Measurements from ENCODE around the gene FGD5. TPM values are rescaled to one million over a fixed set of nuclear protein-coding genes. Genes with fewer than 3 reads are reported as not detected.

Gene FGD5
- polyA plus RNA-seq, 3 donors: 0.03 TPM; not detected in 2

DNA sequence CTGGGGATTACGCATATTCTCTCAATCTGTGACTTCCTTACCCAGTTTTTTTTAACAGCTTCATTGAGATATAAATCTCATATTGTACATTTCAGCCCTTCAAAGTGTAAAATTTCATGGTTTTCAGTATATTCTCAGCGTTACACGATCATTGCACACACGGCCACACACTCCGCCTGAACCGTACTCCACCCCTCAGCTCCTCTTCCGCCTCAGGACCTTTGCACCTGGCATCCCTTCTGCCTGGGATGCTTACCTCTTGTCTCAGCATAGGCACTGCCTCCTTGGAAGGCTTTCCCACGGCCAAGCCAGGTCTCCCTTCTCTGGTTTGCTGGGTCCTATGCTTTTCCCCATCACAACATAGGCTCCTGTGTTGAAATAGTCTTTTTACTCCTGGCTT lies 71.2 kb downstream of the FGD5 start:
- DNase-seq: no peak
- H4K20me1 ChIP-seq (ENCODE audit: insufficient read depth, low read length): no peaks in the 10 kb centered on the region
- H3K9me3 ChIP-seq (replicated peaks in 1 of 2; ENCODE audit: control insufficient read depth in 1 of 2, insufficient read depth in 1 of 2, low read length in 2 of 2): no peaks in the 10 kb centered on the region
- Mint-ChIP-seq H3K27ac (no peak overlapping the region), H3K4me1 (no peaks in the 10 kb centered on the region), H3K4me3 (no peak overlapping the region), H3K27me3 (ENCODE audit: low read depth in 3 of 3) (peaks cover 2 to 15% (median 7%) of the 10 kb centered on the region in 3 donors), H3K9me3 (no peaks in the 10 kb centered on the region), H3K36me3 (no peaks in the 10 kb centered on the region)
- H3K4me1 ChIP-seq (ENCODE audit: control insufficient read depth in 1 of 2, insufficient read depth in 2 of 2, low read length in 2 of 2): no peaks in the 10 kb centered on the region
- TF ChIP-seq, protein P1, sequence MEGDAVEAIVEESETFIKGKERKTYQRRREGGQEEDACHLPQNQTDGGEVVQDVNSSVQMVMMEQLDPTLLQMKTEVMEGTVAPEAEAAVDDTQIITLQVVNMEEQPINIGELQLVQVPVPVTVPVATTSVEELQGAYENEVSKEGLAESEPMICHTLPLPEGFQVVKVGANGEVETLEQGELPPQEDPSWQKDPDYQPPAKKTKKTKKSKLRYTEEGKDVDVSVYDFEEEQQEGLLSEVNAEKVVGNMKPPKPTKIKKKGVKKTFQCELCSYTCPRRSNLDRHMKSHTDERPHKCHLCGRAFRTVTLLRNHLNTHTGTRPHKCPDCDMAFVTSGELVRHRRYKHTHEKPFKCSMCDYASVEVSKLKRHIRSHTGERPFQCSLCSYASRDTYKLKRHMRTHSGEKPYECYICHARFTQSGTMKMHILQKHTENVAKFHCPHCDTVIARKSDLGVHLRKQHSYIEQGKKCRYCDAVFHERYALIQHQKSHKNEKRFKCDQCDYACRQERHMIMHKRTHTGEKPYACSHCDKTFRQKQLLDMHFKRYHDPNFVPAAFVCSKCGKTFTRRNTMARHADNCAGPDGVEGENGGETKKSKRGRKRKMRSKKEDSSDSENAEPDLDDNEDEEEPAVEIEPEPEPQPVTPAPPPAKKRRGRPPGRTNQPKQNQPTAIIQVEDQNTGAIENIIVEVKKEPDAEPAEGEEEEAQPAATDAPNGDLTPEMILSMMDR (IDR thresholded peaks at IDR 0.05): no peak
- H3K9ac ChIP-seq (ENCODE audit: insufficient read depth, low read length, poor library complexity, severe bottlenecking): no peak overlapping the region
- intact Hi-C loops (cut with micrococcal nuclease): no loop called here
- no peak overlapping the region for H3K4me2 ChIP-seq (replicated peaks; ENCODE audit: extremely low read depth, low read length, poor library complexity, severe bottlenecking)
- H3K4me3 ChIP-seq (replicated peaks in 1 of 3; ENCODE audit: low read depth in 2 of 3, low read length in 3 of 3): no peak overlapping the region
- no peaks in the 10 kb centered on the region for H3K27me3 ChIP-seq (ENCODE audit: control insufficient read depth in 2 of 2, insufficient read depth in 2 of 2, low read length in 2 of 2)
- H3K36me3 ChIP-seq (replicated peaks in 1 of 2; ENCODE audit: control insufficient read depth in 1 of 2, insufficient read depth in 2 of 2, low read length in 2 of 2): no peaks in the 10 kb centered on the region
- H3K79me2 ChIP-seq (ENCODE audit: insufficient read depth, low read length): no peaks in the 10 kb centered on the region
- no peak overlapping the region for H3K27ac ChIP-seq (ENCODE audit: low read depth in 1 of 2, low read length in 2 of 2)
- no peak overlapping the region for H2AFZ ChIP-seq (ENCODE audit: insufficient read depth, low read depth, low read length, poor library complexity, severe bottlenecking)
- 92% methylated on average over 8 of the region's 8 CpGs for WGBS (ENCODE audit: insufficient coverage)

DNA sequence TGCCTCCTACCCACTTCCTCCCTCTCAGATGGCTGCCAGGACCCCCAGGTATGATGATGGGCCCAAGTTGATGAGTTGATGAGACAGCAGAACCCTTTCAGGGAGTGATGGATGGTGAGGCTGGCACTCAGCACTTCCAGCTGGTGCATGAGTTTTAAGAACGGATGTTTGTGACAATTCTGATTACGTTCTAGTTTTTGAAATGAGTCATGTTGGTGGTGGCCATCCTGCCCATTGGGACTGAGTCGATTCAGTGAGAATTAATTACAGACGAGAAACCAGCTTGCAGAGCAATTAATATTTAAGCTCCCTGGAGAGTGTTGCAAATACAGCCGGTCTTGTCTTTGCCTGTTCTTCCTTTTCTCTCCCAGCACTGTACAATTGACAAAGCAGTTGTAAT lies 71.7 kb downstream of the FGD5 start:
- Mint-ChIP-seq H3K9me3 (no peaks in the 10 kb centered on the region), H3K4me1 (no peaks in the 10 kb centered on the region), H3K36me3 (no peaks in the 10 kb centered on the region), H3K4me3 (no peak overlapping the region), H3K27ac (no peak overlapping the region), H3K27me3 (ENCODE audit: low read depth in 3 of 3) (peaks cover 2 to 15% (median 7%) of the 10 kb centered on the region in 3 donors)
- Histone ChIP-seq H2AFZ (ENCODE audit: insufficient read depth, low read depth, low read length, poor library complexity, severe bottlenecking) (no peak overlapping the region), H3K9ac (ENCODE audit: insufficient read depth, low read length, poor library complexity, severe bottlenecking) (no peak overlapping the region), H3K27me3 (ENCODE audit: control insufficient read depth in 2 of 2, insufficient read depth in 2 of 2, low read length in 2 of 2) (no peaks in the 10 kb centered on the region), H3K4me1 (ENCODE audit: control insufficient read depth in 1 of 2, insufficient read depth in 2 of 2, low read length in 2 of 2) (no peaks in the 10 kb centered on the region), H3K4me3 (replicated peaks in 1 of 3; ENCODE audit: low read depth in 2 of 3, low read length in 3 of 3) (no peak overlapping the region), H3K4me2 (replicated peaks; ENCODE audit: extremely low read depth, low read length, poor library complexity, severe bottlenecking) (no peak overlapping the region), H3K79me2 (ENCODE audit: insufficient read depth, low read length) (no peaks in the 10 kb centered on the region), H4K20me1 (ENCODE audit: insufficient read depth, low read length) (no peaks in the 10 kb centered on the region), H3K27ac (ENCODE audit: low read depth in 1 of 2, low read length in 2 of 2) (no peak overlapping the region), H3K9me3 (replicated peaks in 1 of 2; ENCODE audit: control insufficient read depth in 1 of 2, insufficient read depth in 1 of 2, low read length in 2 of 2) (no peaks in the 10 kb centered on the region), H3K36me3 (replicated peaks in 1 of 2; ENCODE audit: control insufficient read depth in 1 of 2, insufficient read depth in 2 of 2, low read length in 2 of 2) (no peaks in the 10 kb centered on the region)
- WGBS (ENCODE audit: insufficient coverage): no CpG with 5 or more reads among the region's 5 CpGs
- TF ChIP-seq, protein P1 (IDR thresholded peaks at IDR 0.05): no peak
- intact Hi-C loops (cut with micrococcal nuclease): no loop called here
- no peak for DNase-seq
